ENCODE data around the gene CUX1.
"Not testable (repeated sequence)": the region's sequence is repeated elsewhere in the genome, so short reads cannot be mapped to it uniquely, and the experiment has no call there.

Gene CUX1

DNA sequence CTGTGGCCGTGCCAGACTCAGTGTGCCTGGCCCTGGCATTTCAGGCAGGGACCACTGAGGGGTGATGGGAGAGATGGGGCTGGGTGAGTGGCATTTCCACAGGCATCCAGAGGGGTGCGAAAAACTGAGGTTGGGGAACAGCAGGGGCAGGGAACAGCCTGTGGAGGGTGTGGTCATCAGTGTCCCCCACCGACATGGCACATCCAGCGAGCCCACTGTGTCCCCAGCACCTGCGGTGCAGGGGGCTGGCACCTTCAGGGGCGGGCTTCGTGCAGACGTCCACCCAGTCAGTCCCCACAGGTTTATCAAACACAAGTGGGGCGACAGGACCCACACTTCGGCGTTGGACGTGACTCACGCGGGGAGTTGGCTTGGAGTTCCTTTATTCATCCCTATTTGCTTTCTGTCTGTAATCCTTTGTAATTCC lies 14.8 kb downstream of the CUX1 start:
- Histone ChIP-seq H4K20me1 (ENCODE audit: insufficient read depth) (no peaks in the 10 kb centered on the region), H3K4me1 (ENCODE audit: low read depth, poor library complexity, severe bottlenecking) (no peaks in the 10 kb centered on the region), H3K27me3 (ENCODE audit: insufficient read depth, low read depth) (no peaks in the 10 kb centered on the region), H2AFZ (ENCODE audit: low read depth) (no peak overlapping the region), H3K27ac (no peak overlapping the region), H3K4me3 (IDR thresholded peaks at IDR 0.05; ENCODE audit: insufficient read depth, low read depth, low read length) (no peak overlapping the region), H3K9ac (no peak overlapping the region), H3K36me3 (ENCODE audit: insufficient read depth) (no peaks in the 10 kb centered on the region), H3K79me2 (ENCODE audit: insufficient read depth, low read depth) (peaks cover 82% of the 10 kb centered on the region), H3K4me2 (no peak overlapping the region)
- TF ChIP-seq, protein P1, sequence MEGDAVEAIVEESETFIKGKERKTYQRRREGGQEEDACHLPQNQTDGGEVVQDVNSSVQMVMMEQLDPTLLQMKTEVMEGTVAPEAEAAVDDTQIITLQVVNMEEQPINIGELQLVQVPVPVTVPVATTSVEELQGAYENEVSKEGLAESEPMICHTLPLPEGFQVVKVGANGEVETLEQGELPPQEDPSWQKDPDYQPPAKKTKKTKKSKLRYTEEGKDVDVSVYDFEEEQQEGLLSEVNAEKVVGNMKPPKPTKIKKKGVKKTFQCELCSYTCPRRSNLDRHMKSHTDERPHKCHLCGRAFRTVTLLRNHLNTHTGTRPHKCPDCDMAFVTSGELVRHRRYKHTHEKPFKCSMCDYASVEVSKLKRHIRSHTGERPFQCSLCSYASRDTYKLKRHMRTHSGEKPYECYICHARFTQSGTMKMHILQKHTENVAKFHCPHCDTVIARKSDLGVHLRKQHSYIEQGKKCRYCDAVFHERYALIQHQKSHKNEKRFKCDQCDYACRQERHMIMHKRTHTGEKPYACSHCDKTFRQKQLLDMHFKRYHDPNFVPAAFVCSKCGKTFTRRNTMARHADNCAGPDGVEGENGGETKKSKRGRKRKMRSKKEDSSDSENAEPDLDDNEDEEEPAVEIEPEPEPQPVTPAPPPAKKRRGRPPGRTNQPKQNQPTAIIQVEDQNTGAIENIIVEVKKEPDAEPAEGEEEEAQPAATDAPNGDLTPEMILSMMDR (conservative IDR thresholded peaks at IDR 0.05; ENCODE audit: low read depth, low read length), result no peak

DNA sequence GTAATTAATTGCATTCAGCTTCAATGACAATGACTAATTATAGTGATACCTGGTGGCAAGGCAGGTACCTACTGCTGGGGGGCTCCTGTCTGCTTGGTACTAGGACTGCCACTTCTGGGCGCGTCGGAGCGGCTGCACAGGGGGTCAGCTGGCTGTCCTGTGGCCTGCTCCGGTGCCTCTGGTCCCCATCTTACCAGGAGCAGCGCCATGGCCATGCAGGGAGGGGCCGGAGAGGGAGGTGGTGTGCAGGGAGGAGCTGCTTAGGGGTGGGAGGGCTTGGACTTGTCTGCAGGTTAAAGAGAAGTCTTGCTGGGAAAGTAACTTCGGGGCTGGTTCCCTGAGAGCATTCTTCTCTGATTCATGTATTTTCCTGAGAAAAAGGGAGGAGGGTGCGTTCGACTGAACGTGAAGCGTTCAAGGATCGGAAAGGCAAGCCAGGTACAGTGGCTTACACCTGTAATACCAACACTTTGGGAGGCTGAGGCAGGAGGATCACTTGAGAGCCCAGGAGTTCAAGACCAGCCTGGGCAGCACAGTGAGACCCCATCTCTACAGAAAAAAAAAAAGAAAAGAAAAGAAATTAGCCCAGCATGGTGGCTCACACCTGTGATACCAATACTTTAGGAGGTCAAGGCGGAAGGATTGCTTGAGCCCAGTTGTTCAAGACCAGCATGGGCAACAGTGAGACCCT lies 15.4 kb downstream of the CUX1 start:
- Histone ChIP-seq H4K20me1 (ENCODE audit: insufficient read depth) (no peaks in the 10 kb centered on the region), H2AFZ (ENCODE audit: low read depth) (no peak overlapping the region), H3K27me3 (ENCODE audit: insufficient read depth, low read depth) (no peaks in the 10 kb centered on the region), H3K27ac (no peak overlapping the region), H3K4me3 (IDR thresholded peaks at IDR 0.05; ENCODE audit: insufficient read depth, low read depth, low read length) (no peak overlapping the region), H3K9ac (no peak overlapping the region), H3K36me3 (ENCODE audit: insufficient read depth) (no peaks in the 10 kb centered on the region), H3K4me2 (no peak overlapping the region), H3K79me2 (ENCODE audit: insufficient read depth, low read depth) (peaks cover 82% of the 10 kb centered on the region), H3K4me1 (ENCODE audit: low read depth, poor library complexity, severe bottlenecking) (no peaks in the 10 kb centered on the region)
- TF ChIP-seq, protein P1 (conservative IDR thresholded peaks at IDR 0.05; ENCODE audit: low read depth, low read length), result no peak

DNA sequence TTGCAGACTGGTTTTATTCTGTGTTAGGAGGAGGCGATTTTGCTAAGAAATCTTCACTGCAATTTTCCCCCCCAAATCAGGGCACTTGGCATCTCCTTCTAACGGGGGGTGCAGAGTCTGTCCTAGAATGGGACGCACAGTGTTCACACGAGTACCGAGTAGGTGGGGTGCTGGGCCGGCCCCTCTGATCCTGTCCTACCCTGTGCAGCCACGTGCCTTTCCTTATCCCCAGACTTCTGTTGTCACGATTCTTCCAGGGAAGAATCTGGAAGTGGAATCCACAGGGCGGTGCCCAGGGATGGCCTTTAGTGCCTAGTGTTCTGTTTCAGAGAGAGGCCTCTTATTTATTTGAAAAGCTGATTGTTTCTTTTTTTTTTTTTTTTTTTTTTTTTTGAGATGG lies 16.4 kb downstream of the CUX1 start:
- no peak overlapping the region for H3K27ac ChIP-seq
- H3K79me2 ChIP-seq (ENCODE audit: insufficient read depth, low read depth), result peaks cover 79% of the 10 kb centered on the region
- H3K4me3 ChIP-seq (IDR thresholded peaks at IDR 0.05; ENCODE audit: insufficient read depth, low read depth, low read length), result no peak overlapping the region
- H2AFZ ChIP-seq (ENCODE audit: low read depth), result no peak overlapping the region
- no peaks in the 10 kb centered on the region for H4K20me1 ChIP-seq (ENCODE audit: insufficient read depth)
- no peaks in the 10 kb centered on the region for H3K36me3 ChIP-seq (ENCODE audit: insufficient read depth)
- no peaks in the 10 kb centered on the region for H3K4me1 ChIP-seq (ENCODE audit: low read depth, poor library complexity, severe bottlenecking)
- H3K27me3 ChIP-seq (ENCODE audit: insufficient read depth, low read depth), result no peaks in the 10 kb centered on the region
- TF ChIP-seq, protein P1 (conservative IDR thresholded peaks at IDR 0.05; ENCODE audit: low read depth, low read length), result no peak
- H3K4me2 ChIP-seq, result no peak overlapping the region
- no peak overlapping the region for H3K9ac ChIP-seq

DNA sequence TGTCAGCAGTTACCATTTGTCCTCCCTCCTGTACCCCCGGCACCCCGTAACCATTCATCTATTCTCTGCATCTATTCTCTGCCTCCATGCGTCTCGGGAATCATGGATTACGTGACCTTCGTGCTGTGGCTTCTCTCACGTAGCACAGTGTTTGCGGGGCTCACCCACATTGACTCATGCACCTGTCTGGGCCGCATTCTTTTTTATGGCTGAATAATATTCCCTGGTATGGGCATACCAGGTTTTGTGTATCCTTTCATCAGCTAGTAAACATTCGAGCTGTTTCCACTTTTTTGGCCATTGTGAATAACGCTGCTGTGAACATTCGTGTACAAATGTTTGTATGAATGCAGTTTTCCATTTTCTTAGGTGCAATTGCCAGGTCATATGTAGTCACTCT lies 17.7 kb downstream of the CUX1 start:
- Histone ChIP-seq H3K9ac (no peak overlapping the region), H3K4me1 (ENCODE audit: low read depth, poor library complexity, severe bottlenecking) (no peaks in the 10 kb centered on the region), H3K79me2 (ENCODE audit: insufficient read depth, low read depth) (peaks cover 78% of the 10 kb centered on the region; the same call in 1 of the 2 replicates), H3K4me2 (no peak overlapping the region), H3K27me3 (ENCODE audit: insufficient read depth, low read depth) (no peaks in the 10 kb centered on the region), H4K20me1 (ENCODE audit: insufficient read depth) (no peaks in the 10 kb centered on the region), H2AFZ (ENCODE audit: low read depth) (no peak overlapping the region), H3K36me3 (ENCODE audit: insufficient read depth) (no peaks in the 10 kb centered on the region), H3K27ac (no peak overlapping the region), H3K4me3 (IDR thresholded peaks at IDR 0.05; ENCODE audit: insufficient read depth, low read depth, low read length) (no peak overlapping the region)
- TF ChIP-seq, protein P1 (conservative IDR thresholded peaks at IDR 0.05; ENCODE audit: low read depth, low read length), result no peak

DNA sequence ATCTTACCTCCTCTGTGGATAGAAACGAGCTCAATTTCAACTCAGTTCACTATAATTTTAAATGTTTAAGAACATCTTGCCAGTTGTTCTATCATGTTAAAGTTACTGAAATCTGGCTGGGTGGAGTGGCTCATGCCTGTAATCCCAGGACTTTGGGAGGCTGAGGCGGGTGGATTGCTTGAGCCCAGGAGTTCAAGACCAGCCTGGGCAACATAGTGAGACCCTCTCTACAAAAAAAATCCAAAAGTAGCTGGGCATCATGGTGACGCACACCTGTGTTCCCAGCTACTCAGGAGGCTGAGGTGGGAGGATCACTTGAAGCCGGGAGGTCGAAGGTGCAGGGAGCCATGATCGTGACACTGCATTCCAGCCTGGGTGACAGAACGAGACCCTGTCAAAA lies 20.0 kb downstream of the CUX1 start:
- not testable (repeated sequence) for H3K4me2 ChIP-seq; H3K27me3 ChIP-seq (ENCODE audit: insufficient read depth, low read depth); H4K20me1 ChIP-seq (ENCODE audit: insufficient read depth); H3K36me3 ChIP-seq (ENCODE audit: insufficient read depth); H3K9ac ChIP-seq; H3K4me3 ChIP-seq (IDR thresholded peaks at IDR 0.05; ENCODE audit: insufficient read depth, low read depth, low read length); H2AFZ ChIP-seq (ENCODE audit: low read depth); H3K27ac ChIP-seq; H3K4me1 ChIP-seq (ENCODE audit: low read depth, poor library complexity, severe bottlenecking)
- peaks cover 70% of the 10 kb centered on the region for H3K79me2 ChIP-seq (ENCODE audit: insufficient read depth, low read depth)

All from KMS-11 (cell line).